ENCODE data around the gene MPRIP. TPM values are rescaled to one million over a fixed set of nuclear protein-coding genes. Genes with fewer than 3 reads are reported as not detected.

Gene MPRIP
- total and polyA plus RNA-seq, 2 of the 13 experiments (the other 11 are each of a cell fraction or from before 2014, with no cell fraction given) = 50.2 to 52.4 TPM

GRCh38 chr17:17096438-17097178 lies 54.4 kb downstream of the MPRIP start:
- H3K9ac ChIP-seq (ENCODE audit: insufficient read depth, low read depth, low read length) = peak overlapping the region; percentile 28
- H3K27me3 ChIP-seq (ENCODE audit: control insufficient read depth in 1 of 2, insufficient read depth in 2 of 2, low read length in 2 of 2) = no peaks in the 10 kb centered on the region
- peaks cover 10% of the 10 kb centered on the region for H3K79me2 ChIP-seq (ENCODE audit: insufficient read depth, low read length)
- H2AFZ ChIP-seq (ENCODE audit: low read length) = no peak overlapping the region
- ChIA-PET CTCF (ENCODE audit: low intra/inter-chr PET ratio, low total read pairs) (no interaction called here), POLR2A (no interaction called here)
- H3K4me3 ChIP-seq (replicated peaks in 1 of 3; ENCODE audit: insufficient read depth in 1 of 3, low read depth in 2 of 3, low read length in 3 of 3) = peak overlapping the region in 1 of 3 experiments; percentile 34; a peak in 1 of 6 replicates
- DNase-seq (ENCODE audit: low spot score) (peak; percentile 94), ATAC-seq (peak; percentile 99), FAIRE-seq (peak; percentile 97)
- H3K4me2 ChIP-seq (ENCODE audit: low read depth, low read length) = peak overlapping the region; percentile 51
- in situ Hi-C loops (cut with HindIII; ENCODE audit: extremely low pct_ligation_motif_present, low pct_unique_long_range_greater_than_20kb) (no loop called here), intact Hi-C loops (cut with micrococcal nuclease; ENCODE audit: unreplicated experiment) (no loop called here)
- no TSS peak for BruUV-seq (replicated peaks)
- H3K4me1 ChIP-seq (ENCODE audit: insufficient read depth, low read length) = peaks cover 46% of the 10 kb centered on the region
- no peaks in the 10 kb centered on the region for H3K9me3 ChIP-seq (ENCODE audit: low read length)
- WGBS (ENCODE audit: low lambda C conversion rate) = 54% methylated on average over 6 of the region's 7 CpGs
- peak overlapping the region; percentile 45 for H3K27ac ChIP-seq (ENCODE audit: extremely low read length, insufficient read depth, low read length)
- peaks cover 0 to 1% of the 10 kb centered on the region in 2 experiments; a peak in 1 of 5 replicates for H3K36me3 ChIP-seq (replicated peaks in 1 of 2; ENCODE audit: control insufficient read depth in 1 of 2, insufficient read depth in 2 of 2, low read length in 2 of 2)
- H4K20me1 ChIP-seq (ENCODE audit: insufficient read depth, low read length) = no peaks in the 10 kb centered on the region
- TF ChIP-seq ZNF121 (CRISPR knock-in tag; IDR thresholded peaks at IDR 0.05) (peak; percentile 53), MAFK (conservative IDR thresholded peaks at IDR 0.05 in 1 of 2, IDR thresholded peaks at IDR 0.05 in 1 of 2; ENCODE audit: low read length in 2 of 2) (no peak), ZNF34 (CRISPR knock-in tag; IDR thresholded peaks at IDR 0.05; ENCODE audit: borderline replicate concordance) (no peak), TGIF2 (CRISPR knock-in tag; IDR thresholded peaks at IDR 0.05) (0 out of 2 replicates have a peak, but pooled peaks have one; percentile 58), ELF3 (CRISPR knock-in tag; IDR thresholded peaks at IDR 0.05) (peak; percentile 56; the same call in 1 of the 2 replicates), PHF21A (CRISPR knock-in tag; IDR thresholded peaks at IDR 0.05) (peak; percentile 83), GATAD2A (CRISPR knock-in tag; IDR thresholded peaks at IDR 0.05) (peak; percentile 58), ZNF678 (CRISPR knock-in tag; IDR thresholded peaks at IDR 0.05) (no peak), STAG1 (CRISPR knock-in tag; IDR thresholded peaks at IDR 0.05) (no peak), ARID4A (CRISPR knock-in tag; IDR thresholded peaks at IDR 0.05; ENCODE audit: borderline replicate concordance) (peak; percentile 26; the same call in 1 of the 2 replicates), NFYC (CRISPR knock-in tag; IDR thresholded peaks at IDR 0.05) (no peak), SOX13 (IDR thresholded peaks at IDR 0.05) (no peak), SOX13 (CRISPR knock-in tag; conservative IDR thresholded peaks at IDR 0.05 in 1 of 2, IDR thresholded peaks at IDR 0.05 in 1 of 2) (peak in 1 of 2 experiments; percentile 79; a peak in 2 of 4 replicates), CBX5 (CRISPR knock-in tag; IDR thresholded peaks at IDR 0.05; ENCODE audit: borderline replicate concordance) (peak; percentile 58; the same call in 1 of the 2 replicates), CREM (IDR thresholded peaks at IDR 0.05) (peak; percentile 24; the same call in 1 of the 2 replicates), CREM (CRISPR knock-in tag; IDR thresholded peaks at IDR 0.05) (no peak)
- TF ChIP-seq, protein P1, sequence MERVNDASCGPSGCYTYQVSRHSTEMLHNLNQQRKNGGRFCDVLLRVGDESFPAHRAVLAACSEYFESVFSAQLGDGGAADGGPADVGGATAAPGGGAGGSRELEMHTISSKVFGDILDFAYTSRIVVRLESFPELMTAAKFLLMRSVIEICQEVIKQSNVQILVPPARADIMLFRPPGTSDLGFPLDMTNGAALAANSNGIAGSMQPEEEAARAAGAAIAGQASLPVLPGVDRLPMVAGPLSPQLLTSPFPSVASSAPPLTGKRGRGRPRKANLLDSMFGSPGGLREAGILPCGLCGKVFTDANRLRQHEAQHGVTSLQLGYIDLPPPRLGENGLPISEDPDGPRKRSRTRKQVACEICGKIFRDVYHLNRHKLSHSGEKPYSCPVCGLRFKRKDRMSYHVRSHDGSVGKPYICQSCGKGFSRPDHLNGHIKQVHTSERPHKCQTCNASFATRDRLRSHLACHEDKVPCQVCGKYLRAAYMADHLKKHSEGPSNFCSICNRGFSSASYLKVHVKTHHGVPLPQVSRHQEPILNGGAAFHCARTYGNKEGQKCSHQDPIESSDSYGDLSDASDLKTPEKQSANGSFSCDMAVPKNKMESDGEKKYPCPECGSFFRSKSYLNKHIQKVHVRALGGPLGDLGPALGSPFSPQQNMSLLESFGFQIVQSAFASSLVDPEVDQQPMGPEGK (CRISPR knock-in tag; IDR thresholded peaks at IDR 0.05) = peak; percentile 53; the same call in 1 of the 2 replicates
